ENCODE results near the gene CHPF.

CHPF gene

DNA sequence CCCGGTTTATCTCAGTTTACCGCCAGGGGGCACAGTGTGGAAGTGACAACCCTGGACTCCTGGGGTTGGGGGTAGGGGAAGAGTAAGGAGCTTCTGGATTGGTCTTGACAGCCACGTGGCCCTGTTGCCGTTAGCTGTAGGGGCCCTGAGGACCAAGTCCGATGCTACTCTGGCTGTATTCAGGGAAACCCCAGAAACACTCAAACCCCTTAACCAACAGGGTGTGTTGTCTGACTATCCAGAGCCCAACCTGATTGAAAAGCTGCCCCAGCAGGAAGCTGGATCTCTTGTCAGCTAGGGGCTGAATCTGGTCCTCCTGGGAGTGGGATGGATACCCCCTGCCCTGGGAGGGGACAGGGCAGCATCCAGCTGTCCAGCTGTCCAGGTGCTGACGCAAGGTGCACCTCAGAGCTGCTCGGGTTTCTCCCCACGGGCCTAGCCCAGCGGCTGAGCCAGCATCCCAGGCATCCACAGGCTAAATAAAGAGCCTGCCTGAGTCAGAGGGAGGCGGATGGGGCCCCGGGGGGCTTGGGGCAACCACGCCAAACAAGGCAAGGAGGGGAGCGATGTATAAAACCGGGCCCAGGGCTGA is 48.0 kb downstream of the CHPF start:
- peak; percentile 49 for DNase-seq

DNA sequence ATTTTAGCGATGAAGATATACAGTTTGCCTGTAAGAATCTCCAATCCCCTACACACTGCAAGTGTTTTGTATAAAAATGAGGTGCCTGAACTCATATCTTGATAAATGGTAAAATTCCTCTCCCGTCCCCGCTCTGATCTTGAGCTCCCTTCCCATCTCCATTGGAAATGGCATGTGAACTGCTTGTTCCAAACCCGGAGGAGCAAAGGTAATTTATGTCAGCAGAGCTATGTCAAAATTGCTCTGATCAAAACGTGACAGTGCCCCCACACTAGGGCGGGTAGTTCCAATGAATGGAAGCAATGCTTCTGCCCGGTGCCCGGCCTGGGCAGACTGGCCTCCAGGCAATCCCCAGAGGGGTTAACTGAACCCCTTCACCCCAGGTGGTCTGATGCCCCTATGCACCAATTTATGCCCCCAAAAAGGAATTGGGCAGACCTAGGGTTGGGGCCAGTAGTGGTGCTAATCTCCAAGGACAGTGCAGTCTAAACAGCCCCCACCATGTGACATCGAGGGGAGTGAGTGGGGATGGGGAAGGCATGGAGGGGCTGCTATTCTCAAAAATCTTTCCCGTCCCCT is 48.6 kb downstream of the CHPF start:
- no peak for DNase-seq

DNA sequence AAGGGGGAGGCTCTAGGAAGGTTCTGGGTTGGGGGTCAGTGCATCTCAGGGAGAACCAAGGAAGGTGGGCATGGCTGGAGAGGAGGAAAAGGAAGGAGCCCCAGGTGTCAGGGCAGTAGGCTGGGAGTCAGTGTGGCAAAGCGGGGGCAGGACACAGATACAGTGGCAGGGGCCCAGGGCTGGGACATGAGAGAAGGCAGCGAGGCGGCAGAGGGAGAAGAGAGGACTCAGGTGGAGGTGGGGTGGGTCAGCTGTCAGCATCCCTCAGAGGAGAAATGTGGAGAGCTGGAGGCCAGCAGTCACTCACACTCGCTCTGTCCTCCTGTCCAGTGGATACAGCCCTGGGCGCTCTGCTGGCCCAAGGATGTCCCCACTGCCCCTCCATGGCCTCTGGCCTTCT is 50.5 kb downstream of the CHPF start:
- DNase-seq: no peak

DNA sequence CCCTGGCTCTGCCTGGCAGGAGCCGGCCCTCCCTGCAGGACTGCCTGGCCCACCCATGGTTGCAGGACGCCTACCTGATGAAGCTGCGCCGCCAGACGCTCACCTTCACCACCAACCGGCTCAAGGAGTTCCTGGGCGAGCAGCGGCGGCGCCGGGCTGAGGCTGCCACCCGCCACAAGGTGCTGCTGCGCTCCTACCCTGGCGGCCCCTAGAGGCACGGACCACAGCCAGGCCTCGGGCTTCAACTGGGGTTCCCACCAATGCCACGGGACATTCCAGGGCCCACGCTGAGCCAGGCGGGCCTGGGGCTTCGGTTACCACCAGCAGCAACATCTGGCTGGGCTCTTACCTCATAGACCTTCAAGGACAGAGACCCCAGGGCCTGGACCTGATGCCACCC is 51.0 kb downstream of the CHPF start:
- DNase-seq: no peak

GRCh38 chr2:219491278-219491963 is 52.2 kb downstream of the CHPF start:
- DNase-seq: no peak

GRCh38 chr2:219490600-219491130 is 52.9 kb downstream of the CHPF start:
- DNase-seq: no peak

GRCh38 chr2:219490186-219490585 is 53.4 kb downstream of the CHPF start:
- DNase-seq: no peak

GRCh38 chr2:219489315-219489714 is 54.3 kb downstream of the CHPF start:
- DNase-seq: no peak
